HG02642 (cell line): ENCODE measurements around the gene MEGF9.
"Not testable (repeated sequence)": the region's sequence is repeated elsewhere in the genome, so short reads cannot be mapped to it uniquely, and the experiment has no call there.

ENCODE experiments used
- ATAC-seq: cut with Tn5 transposase; IDR thresholded peaks from one replicate; pipeline ENCODE4 v1.9.1; 2021; ENCODE audit warnings: mild to moderate bottlenecking; ENCODE audit not compliant: unreplicated experiment, poor library complexity

The MEGF9 gene

GRCh38 chr9:120635011-120635410, 79.3 kb downstream of the MEGF9 start:
- no peak for ATAC-seq

- ATAC-seq = no peak
Observed at GRCh38 chr9:120630333-120630732, 83.9 kb downstream of the MEGF9 start.

DNA sequence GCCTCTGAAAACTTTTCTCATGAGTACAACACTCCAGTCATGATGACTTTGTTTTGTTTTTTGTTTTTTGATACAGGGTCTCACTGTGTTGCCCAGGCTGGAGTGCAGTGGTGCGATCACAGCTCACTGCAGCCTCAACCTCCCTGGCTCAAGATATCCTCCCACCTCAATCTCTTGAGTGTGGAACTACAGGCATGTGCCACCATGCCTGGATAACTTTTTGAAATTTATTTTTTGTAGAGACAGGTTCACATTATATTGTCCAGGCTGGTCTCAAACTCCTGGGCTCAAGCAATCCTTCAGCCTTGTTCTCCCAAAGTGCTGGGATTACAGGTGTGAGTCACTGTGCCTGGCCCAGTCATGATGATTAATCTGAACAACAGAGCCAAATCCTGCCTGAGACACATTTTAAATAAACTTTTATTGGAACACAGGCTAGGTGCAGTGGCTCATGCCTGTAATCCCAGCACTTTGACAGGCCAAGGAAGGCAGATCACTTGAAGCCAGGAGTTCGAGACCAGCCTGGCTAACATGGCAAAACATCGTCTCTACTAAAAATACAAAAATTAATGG, 85.3 kb downstream of the MEGF9 start:
- not testable (repeated sequence) for ATAC-seq

GRCh38 chr9:120628207-120628924, 85.9 kb downstream of the MEGF9 start:
- no peak for ATAC-seq

DNA sequence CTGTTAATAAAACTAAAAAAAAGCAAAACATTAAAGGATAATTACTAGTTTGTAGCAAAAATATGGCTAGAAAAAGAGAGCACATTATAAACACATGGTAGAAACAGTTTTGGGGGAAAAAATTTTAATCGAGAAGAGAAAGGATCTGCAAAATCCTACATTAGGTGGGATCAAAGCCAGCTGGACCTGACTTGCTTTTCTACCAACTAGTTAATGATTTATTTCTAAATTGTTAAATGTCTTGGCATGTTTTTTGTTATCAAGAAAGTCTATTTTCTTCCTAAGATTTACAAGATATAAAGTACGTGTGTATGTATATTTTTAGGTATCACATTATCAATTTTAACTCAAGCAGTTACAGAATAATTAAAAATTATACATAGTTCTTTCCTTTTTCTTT, 87.2 kb downstream of the MEGF9 start:
- ATAC-seq = no peak

DNA sequence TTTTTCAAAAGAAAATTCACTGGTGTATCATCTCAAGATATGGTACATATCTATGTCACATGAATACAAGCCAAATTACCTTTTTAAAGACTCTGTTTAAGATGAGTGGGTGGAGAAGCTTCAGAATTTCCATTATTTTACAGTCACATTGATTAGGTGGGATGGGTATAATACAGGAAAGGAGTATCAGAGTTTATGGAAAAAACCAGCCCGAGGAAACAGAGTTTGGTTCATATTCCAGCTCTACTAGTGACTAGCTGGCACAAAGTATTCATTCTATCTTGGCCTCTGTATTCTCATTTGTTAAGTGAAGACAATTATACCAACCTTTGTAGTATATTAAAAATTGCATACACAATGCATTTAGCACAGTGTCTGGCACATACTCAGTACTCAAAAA, 87.8 kb downstream of the MEGF9 start:
- ATAC-seq = no peak

DNA sequence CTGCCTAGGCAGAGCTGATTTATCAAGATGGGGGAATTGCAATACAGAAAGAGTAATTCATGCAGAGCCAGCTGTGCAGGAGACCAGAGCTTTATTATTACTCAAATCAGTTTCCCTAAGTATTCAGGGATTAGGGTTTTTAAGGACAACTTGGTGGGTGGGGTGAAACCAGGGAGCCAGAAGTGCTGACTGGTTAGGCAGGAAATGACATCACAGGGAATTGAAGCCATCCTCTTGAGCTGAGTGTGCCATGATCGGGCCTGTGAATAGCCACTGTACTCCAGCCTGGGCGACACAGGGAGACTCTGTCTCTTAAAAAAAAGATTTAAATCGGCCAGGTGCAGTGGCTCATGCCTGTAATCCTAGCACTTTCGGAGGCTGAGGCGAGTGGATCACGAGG, 89.0 kb downstream of the MEGF9 start:
- ATAC-seq = no peak

- no peak for ATAC-seq
Observed at GRCh38 chr9:120622790-120623189, 91.5 kb downstream of the MEGF9 start.

GRCh38 chr9:120621941-120622340, 92.3 kb downstream of the MEGF9 start:
- ATAC-seq = no peak

- ATAC-seq = no peak
Observed at GRCh38 chr9:120619751-120620655, 94.3 kb downstream of the MEGF9 start.

- ATAC-seq = no peak
Observed at GRCh38 chr9:120616966-120617935, 97.0 kb downstream of the MEGF9 start.

- no peak for ATAC-seq
Observed at GRCh38 chr9:120612218-120612617, 102.1 kb downstream of the MEGF9 start.

GRCh38 chr9:120611690-120612068, 102.6 kb downstream of the MEGF9 start:
- no peak for ATAC-seq

DNA sequence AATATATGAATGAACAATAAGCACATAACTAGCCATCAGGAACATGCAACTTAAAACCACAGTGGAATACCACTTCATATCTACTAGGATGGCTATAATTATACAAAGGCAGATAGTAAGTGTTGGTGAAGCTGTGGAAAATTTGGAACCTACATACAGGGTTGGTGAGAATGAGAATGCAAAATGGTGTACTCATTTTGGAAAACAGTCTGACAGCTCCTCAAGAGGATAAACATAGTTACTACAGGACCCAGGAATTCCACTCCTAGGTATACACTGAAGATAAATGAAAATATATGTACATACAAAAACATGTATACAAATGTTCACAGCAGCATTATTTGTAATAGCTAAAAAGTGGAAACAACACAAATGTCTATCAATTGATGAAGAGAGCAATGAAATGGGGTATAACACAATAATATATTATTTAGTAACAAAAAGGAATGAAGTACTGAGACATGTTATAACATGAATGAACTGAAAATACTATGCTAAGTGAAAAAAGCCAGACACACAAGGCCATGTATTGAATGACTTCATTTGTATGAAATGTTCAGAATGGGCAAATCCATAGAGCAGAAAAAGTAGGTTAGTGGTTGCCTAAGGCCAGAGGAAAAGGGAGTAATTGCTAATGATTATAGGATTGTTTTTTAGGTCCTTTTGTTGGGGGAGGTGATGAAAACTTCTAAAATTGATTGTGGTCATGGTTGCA, 103.1 kb downstream of the MEGF9 start:
- ATAC-seq = no peak

DNA sequence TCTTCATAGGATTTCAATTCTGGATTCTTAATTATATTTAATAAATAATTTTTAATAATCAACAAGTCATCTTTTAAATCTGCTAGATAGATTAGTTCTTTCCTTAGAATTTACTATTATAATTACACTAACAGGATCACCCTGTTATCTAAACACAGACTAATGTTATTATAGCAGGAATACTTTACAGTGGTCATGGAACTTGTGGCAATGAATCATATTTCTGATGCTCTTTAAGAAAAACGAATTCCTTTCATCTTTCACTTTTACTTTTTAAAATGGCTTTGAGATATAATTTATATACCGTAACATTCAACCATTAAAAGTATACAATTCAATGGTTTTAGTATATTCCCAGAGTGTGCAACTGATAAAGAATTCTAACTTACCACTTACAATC, 104.6 kb downstream of the MEGF9 start:
- ATAC-seq = no peak

DNA sequence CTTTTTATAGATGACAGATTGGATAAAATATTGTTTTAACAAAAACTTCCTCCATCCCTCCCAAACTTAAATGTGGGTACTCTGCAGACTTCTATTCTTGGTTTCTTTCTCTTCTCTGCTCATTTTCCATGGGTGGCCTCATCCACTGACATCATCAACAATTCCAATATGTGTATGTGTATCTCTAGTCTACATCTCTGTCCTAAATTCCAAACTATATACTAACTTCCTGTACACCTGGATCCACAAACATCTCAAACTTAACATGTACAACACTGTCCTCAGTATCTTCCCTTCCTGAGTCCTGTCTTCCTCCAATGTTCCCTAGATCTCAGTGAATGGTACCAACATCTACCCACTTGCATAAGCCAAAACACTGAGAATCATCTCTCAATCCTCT, 105.8 kb downstream of the MEGF9 start:
- no peak for ATAC-seq

- ATAC-seq = no peak
Observed at GRCh38 chr9:120603591-120603990, 110.7 kb downstream of the MEGF9 start.

DNA sequence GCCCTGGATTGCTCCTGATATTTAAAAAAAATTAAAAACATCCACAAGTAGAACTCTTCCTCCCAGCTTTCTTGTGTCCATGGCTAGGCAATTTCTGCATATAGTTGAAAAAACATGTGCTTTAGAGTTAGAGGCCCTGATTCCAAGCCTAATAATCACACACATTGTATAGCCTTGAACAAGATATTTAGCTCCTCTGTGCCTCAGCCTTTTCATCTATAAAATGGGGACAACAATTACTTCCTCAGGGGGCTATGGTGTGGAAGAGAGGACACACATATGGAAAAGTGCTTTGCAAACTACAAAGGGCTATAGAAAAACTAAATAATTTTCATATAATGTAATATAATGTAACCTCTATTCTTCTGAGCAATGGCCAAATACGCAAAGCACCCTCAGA, 111.3 kb downstream of the MEGF9 start:
- ATAC-seq = no peak

DNA sequence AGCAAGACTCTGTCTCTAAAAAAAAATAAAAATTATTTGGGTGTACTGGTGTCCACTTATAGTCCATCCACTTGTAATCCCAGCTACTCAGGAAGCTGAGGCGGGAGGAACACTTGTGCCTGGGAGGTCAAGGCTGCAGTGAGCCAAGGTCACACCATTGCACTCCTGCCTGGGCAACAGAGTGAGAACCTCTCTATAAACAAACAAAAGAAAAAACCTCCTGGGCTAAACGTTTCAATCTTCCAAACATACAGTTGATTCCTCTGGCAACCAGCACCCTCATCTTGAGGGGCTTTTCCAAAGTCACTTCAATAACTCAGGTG, 120.4 kb downstream of the MEGF9 start:
- ATAC-seq = no peak
